IPS DF 6.9 (cell line): ENCODE results near the gene BAZ1B.
A peak's percentile ranks its signal among the peaks of the same experiment; 100 is the strongest.
"Not testable (repeated sequence)": the region's sequence is repeated elsewhere in the genome, so short reads cannot be mapped to it uniquely, and the experiment has no call there.

Source experiments
- DNase-seq: peaks from one replicate; pipeline ENCODE4 v3.0.0-alpha.2; 2013; ENCODE audit warnings: low read depth, low spot score
- H3K27ac ChIP-seq: one replicate; pipeline ENCODE4 v1.5.1; 2013; ENCODE audit warnings: low read length, control low read depth
- H3K27me3 ChIP-seq: 2 replicates; pipeline ENCODE4 v1.6.1; 2013; ENCODE audit warnings: mild to moderate bottlenecking, low read length; ENCODE audit not compliant: control insufficient read depth, insufficient read depth
- H3K36me3 ChIP-seq: 2 replicates; pipeline ENCODE4 v1.6.1; 2013; ENCODE audit warnings: low read length; ENCODE audit not compliant: control insufficient read depth, insufficient read depth
- H3K4me1 ChIP-seq: 2 replicates; pipeline ENCODE4 v1.6.1; 2013; ENCODE audit warnings: low read length; ENCODE audit not compliant: control insufficient read depth, insufficient read depth
- H3K4me3 ChIP-seq: 2 replicates; pipeline ENCODE4 v1.5.1; 2013; ENCODE audit warnings: mild to moderate bottlenecking, low read length
- H3K9me3 ChIP-seq: 2 replicates; pipeline ENCODE4 v1.6.1; 2013; ENCODE audit warnings: low read length, inconsistent platforms; ENCODE audit not compliant: control insufficient read depth, insufficient read depth
- WGBS: extraction: QIAGEN DNeasy Blood & Tissue Kit; methylation state at CpG from one replicate; pipeline ENCODE4 v1.1.7; 2013; ENCODE audit warnings: mixed read lengths, missing lambda C conversion rate; ENCODE audit not compliant: insufficient read length, insufficient coverage; 5-methylcytosine and 5-hydroxymethylcytosine counted together

The BAZ1B gene

GRCh38 chr7:73522105-73522872 lies at the start of gene BAZ1B:
TSS of gene BAZ1B (minus strand) at chr7:73522293. CDS start at chr7:73521933, 360 bp downstream.
- Histone ChIP-seq H3K36me3 (no peaks in the 10 kb centered on the region), H3K27me3 (no peaks in the 10 kb centered on the region), H3K4me1 (no peaks in the 10 kb centered on the region), H3K9me3 (no peaks in the 10 kb centered on the region), H3K27ac (no peak within 1 kb of the TSS), H3K4me3 (peak within 1 kb of the TSS; percentile 98)
- no CpG with 5 or more reads among the region's 71 CpGs for WGBS
- peak; percentile 88 for DNase-seq

GRCh38 chr7:73570977-73571376 lies 48.9 kb upstream of the BAZ1B start:
- WGBS = no CpG with 5 or more reads among the region's 10 CpGs
- H3K36me3 ChIP-seq = peaks cover 25% of the 10 kb centered on the region
- no peak overlapping the region for H3K27ac ChIP-seq
- DNase-seq = no peak
- H3K4me3 ChIP-seq = no peak overlapping the region
- H3K27me3 ChIP-seq = no peaks in the 10 kb centered on the region
- H3K9me3 ChIP-seq = no peaks in the 10 kb centered on the region
- no peaks in the 10 kb centered on the region for H3K4me1 ChIP-seq

GRCh38 chr7:73570521-73570920 lies 48.4 kb upstream of the BAZ1B start:
- H3K9me3 ChIP-seq = no peaks in the 10 kb centered on the region
- no CpG with 5 or more reads among the region's 22 CpGs for WGBS
- DNase-seq = no peak
- no peaks in the 10 kb centered on the region for H3K27me3 ChIP-seq
- no peak overlapping the region for H3K27ac ChIP-seq
- no peaks in the 10 kb centered on the region for H3K4me1 ChIP-seq
- no peak overlapping the region for H3K4me3 ChIP-seq
- peaks cover 25% of the 10 kb centered on the region for H3K36me3 ChIP-seq

- peaks cover 25% of the 10 kb centered on the region for H3K36me3 ChIP-seq
- no peak overlapping the region for H3K27ac ChIP-seq
- DNase-seq = no peak
- 100% methylated on average over 2 of the region's 5 CpGs for WGBS
- no peaks in the 10 kb centered on the region for H3K9me3 ChIP-seq
- no peaks in the 10 kb centered on the region for H3K27me3 ChIP-seq
- H3K4me3 ChIP-seq = no peak overlapping the region
- peaks cover 1% of the 10 kb centered on the region; the same call in 1 of the 2 replicates for H3K4me1 ChIP-seq
These were observed 47.0 kb upstream of the BAZ1B start for GRCh38 chr7:73569042-73569608.

- Histone ChIP-seq H3K27me3 (no peaks in the 10 kb centered on the region), H3K4me1 (peaks cover 1% of the 10 kb centered on the region; the same call in 1 of the 2 replicates), H3K9me3 (no peaks in the 10 kb centered on the region), H3K4me3 (no peak overlapping the region), H3K27ac (no peak overlapping the region), H3K36me3 (peaks cover 18% of the 10 kb centered on the region)
- no peak for DNase-seq
- no CpG with 5 or more reads among the region's 12 CpGs for WGBS
These were observed 46.0 kb upstream of the BAZ1B start for GRCh38 chr7:73567846-73568685.

- Histone ChIP-seq H3K9me3 (no peaks in the 10 kb centered on the region), H3K27ac (no peak overlapping the region), H3K36me3 (peaks cover 9% of the 10 kb centered on the region), H3K4me3 (no peak overlapping the region), H3K27me3 (no peaks in the 10 kb centered on the region), H3K4me1 (peaks cover 1% of the 10 kb centered on the region; the same call in 1 of the 2 replicates)
- DNase-seq = no peak
- 100% methylated on average over 1 of the region's 4 CpGs for WGBS
These were observed 45.0 kb upstream of the BAZ1B start for GRCh38 chr7:73567140-73567539.

- H3K27ac ChIP-seq, H3K9me3 ChIP-seq: not testable (repeated sequence)
These were observed 44.3 kb upstream of the BAZ1B start for GRCh38 chr7:73566431-73566830.

GRCh38 chr7:73565675-73566340 lies 43.7 kb upstream of the BAZ1B start:
- no peak for DNase-seq
- peaks cover 6% of the 10 kb centered on the region for H3K36me3 ChIP-seq
- no peaks in the 10 kb centered on the region for H3K27me3 ChIP-seq
- peaks cover 1% of the 10 kb centered on the region; the same call in 1 of the 2 replicates for H3K4me1 ChIP-seq
- H3K27ac ChIP-seq = no peak overlapping the region
- H3K4me3 ChIP-seq = no peak overlapping the region
- WGBS = no CpG with 5 or more reads among the region's 7 CpGs
- no peaks in the 10 kb centered on the region for H3K9me3 ChIP-seq

More at GRCh38 chr7:73566431-73566830, 44.3 kb upstream of the BAZ1B start:
- not testable (repeated sequence) for H3K27me3 ChIP-seq, H3K4me3 ChIP-seq, DNase-seq, H3K36me3 ChIP-seq, H3K4me1 ChIP-seq

GRCh38 chr7:73560109-73560835 lies 38.2 kb upstream of the BAZ1B start:
- Histone ChIP-seq H3K4me3 (no peak overlapping the region), H3K27ac (no peak overlapping the region), H3K9me3 (no peaks in the 10 kb centered on the region), H3K27me3 (no peaks in the 10 kb centered on the region), H3K36me3 (no peaks in the 10 kb centered on the region), H3K4me1 (peaks cover 1% of the 10 kb centered on the region; the same call in 1 of the 2 replicates)
- DNase-seq = no peak
- WGBS = no CpG with 5 or more reads among the region's 11 CpGs
